ENCODE results near the gene TXLNA.

TXLNA gene

DNA sequence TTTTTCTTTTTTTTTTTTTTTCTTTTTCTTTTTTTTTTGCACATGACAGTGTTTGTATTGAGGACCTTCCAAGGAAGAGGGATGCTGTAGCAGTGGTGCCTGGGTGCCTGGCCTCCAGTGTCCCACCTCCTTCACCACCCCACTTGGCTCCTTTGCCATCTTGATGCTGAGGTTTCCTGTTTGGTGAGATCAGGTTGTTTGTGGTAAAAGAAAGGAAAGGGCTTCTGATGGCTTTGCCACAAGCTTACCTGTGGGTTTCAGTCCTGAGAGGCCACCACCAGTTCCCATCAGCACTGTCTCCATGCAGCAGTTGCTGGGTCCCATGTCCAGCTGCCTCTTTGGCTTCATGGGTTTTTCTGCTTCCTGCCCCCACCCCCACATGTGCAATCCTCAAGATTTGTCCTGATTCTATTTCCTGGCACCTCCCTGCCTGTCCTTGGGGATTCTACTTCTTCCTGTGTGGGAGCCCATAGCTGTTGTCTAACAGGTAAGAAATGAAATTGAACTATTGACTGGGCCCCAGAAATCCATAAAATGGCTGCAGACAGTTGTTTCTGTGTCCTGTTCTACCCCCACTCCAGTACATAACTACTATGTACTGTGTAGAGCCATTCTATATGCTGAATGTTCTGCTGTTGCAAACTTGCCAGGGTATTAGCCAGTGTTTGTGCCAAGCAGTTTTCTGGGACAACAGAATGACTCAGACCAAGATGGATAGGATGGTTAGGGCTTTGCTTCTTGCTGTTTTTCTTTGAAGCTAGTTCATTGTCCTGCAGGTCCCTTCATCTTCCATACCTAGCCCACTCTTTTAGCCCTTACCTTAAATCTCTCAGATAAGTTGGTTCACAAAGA lies 16.7 kb downstream of the TXLNA start:
- Histone ChIP-seq H3K9ac (ENCODE audit: low read length in 5 of 5) (no peak overlapping the region), H3K4me3 (ENCODE audit: low read depth in 1 of 5, low read length in 5 of 5) (no peak overlapping the region), H3K9me3 (ENCODE audit: control insufficient read depth in 5 of 5, low read length in 5 of 5) (no peaks in the 10 kb centered on the region), H3K27me3 (ENCODE audit: control insufficient read depth in 5 of 5, insufficient read depth in 4 of 5, low read length in 5 of 5) (no peaks in the 10 kb centered on the region), H3K36me3 (ENCODE audit: control insufficient read depth in 5 of 5, insufficient read depth in 5 of 5, low read length in 5 of 5) (peaks cover 14 to 75% (median 69%) of the 10 kb centered on the region in 5 donors), H3K4me1 (ENCODE audit: control insufficient read depth in 5 of 5, insufficient read depth in 5 of 5, low read length in 5 of 5) (peaks cover 0 to 23% (median 18%) of the 10 kb centered on the region in 5 donors), H3K27ac (ENCODE audit: low read depth, low read length) (no peak overlapping the region)

DNA sequence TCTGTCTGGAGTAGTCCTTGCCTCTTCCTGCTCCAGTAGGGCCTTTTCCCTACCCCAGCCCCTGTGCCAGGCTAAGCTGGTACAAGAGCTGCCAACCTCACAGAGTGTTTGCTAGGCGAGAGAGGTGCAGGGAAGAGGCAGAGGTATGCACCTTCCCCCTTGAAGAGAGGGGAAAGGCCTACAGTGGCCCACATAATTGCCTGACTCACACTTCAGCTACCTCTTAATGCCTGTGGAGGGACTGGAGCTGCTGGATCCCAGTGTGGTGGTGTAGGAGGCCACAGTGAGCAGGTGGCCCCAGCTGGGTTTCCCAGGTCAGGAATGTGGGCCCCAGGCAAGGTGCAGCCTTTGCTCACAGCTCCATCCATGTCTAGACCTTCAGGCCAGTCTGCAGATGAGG lies 17.6 kb downstream of the TXLNA start:
- Histone ChIP-seq H3K36me3 (ENCODE audit: control insufficient read depth in 5 of 5, insufficient read depth in 5 of 5, low read length in 5 of 5) (peaks cover 11 to 66% (median 60%) of the 10 kb centered on the region in 5 donors), H3K4me3 (ENCODE audit: low read depth in 1 of 5, low read length in 5 of 5) (no peak overlapping the region), H3K27ac (ENCODE audit: low read depth, low read length) (no peak overlapping the region), H3K27me3 (ENCODE audit: control insufficient read depth in 5 of 5, insufficient read depth in 4 of 5, low read length in 5 of 5) (peaks cover 0 to 2% (median 0%) of the 10 kb centered on the region in 5 donors), H3K9ac (ENCODE audit: low read length in 5 of 5) (no peak overlapping the region), H3K9me3 (ENCODE audit: control insufficient read depth in 5 of 5, low read length in 5 of 5) (no peaks in the 10 kb centered on the region), H3K4me1 (ENCODE audit: control insufficient read depth in 5 of 5, insufficient read depth in 5 of 5, low read length in 5 of 5) (peaks cover 0 to 32% (median 27%) of the 10 kb centered on the region in 5 donors)

DNA sequence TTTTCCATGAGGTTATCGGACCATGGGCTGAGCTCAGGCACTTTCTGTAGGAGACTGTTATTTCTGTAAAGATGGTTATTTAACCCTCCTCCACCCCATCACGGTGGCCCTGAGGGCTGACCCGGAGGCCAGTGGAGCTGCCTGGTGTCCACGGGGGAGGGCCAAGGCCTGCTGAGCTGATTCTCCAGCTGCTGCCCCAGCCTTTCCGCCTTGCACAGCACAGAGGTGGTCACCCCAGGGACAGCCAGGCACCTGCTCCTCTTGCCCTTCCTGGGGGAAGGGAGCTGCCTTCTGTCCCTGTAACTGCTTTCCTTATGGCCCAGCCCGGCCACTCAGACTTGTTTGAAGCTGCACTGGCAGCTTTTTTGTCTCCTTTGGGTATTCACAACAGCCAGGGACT lies 18.4 kb downstream of the TXLNA start:
- no peak overlapping the region for H3K27ac ChIP-seq (ENCODE audit: low read depth, low read length)
- H3K9me3 ChIP-seq (ENCODE audit: control insufficient read depth in 5 of 5, low read length in 5 of 5) = no peaks in the 10 kb centered on the region
- H3K4me1 ChIP-seq (ENCODE audit: control insufficient read depth in 5 of 5, insufficient read depth in 5 of 5, low read length in 5 of 5) = peaks cover 0 to 33% (median 27%) of the 10 kb centered on the region in 5 donors
- H3K27me3 ChIP-seq (ENCODE audit: control insufficient read depth in 5 of 5, insufficient read depth in 4 of 5, low read length in 5 of 5) = peaks cover 0 to 2% (median 0%) of the 10 kb centered on the region in 5 donors
- H3K4me3 ChIP-seq (ENCODE audit: low read depth in 1 of 5, low read length in 5 of 5) = no peak overlapping the region
- H3K36me3 ChIP-seq (ENCODE audit: control insufficient read depth in 5 of 5, insufficient read depth in 5 of 5, low read length in 5 of 5) = peaks cover 10 to 58% (median 52%) of the 10 kb centered on the region in 5 donors
- no peak overlapping the region for H3K9ac ChIP-seq (ENCODE audit: low read length in 5 of 5)

DNA sequence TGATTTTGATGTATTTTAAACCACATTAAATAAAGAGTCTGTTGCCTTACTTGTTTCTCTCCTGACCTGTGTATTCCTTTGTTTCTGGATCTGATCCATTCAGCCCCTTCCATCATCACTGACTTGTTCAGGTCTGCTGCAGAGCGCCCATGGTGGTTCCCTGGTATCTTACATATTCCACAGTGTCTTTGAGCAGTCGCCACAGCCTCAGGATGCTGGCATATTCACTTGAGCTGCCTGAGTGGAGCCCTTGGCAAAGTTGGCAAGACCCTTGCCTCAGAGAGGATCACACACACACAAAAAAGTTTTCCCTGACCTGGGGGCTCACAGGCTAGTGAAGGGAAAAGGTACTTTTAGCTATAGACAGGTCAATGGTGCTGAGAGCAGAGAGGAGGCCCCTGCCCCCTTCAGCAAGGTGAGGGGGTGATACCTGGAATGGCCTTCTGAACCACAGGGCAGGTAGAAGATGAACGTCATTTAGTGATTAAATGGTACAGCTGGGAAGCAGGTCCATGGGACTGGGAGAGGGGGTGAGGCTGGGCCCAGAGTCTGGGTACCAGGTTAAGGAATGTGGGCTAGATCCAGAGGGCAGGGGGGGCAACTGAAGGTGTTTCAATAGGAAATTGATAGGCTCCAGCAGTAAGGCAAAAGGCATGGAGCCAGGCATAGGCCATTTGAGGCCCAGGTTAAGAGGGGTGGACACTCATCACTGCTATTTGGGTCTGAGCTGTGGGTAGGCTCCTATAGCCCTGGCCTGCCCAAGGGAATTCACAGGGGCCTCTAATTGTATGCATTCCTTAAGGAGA lies 19.0 kb downstream of the TXLNA start:
- H3K36me3 ChIP-seq (ENCODE audit: control insufficient read depth in 5 of 5, insufficient read depth in 5 of 5, low read length in 5 of 5) = peaks cover 8 to 52% (median 46%) of the 10 kb centered on the region in 5 donors
- H3K9ac ChIP-seq (ENCODE audit: low read length in 5 of 5) = no peak overlapping the region
- no peak overlapping the region for H3K27ac ChIP-seq (ENCODE audit: low read depth, low read length)
- peaks cover 0 to 2% (median 0%) of the 10 kb centered on the region in 5 donors for H3K27me3 ChIP-seq (ENCODE audit: control insufficient read depth in 5 of 5, insufficient read depth in 4 of 5, low read length in 5 of 5)
- no peak overlapping the region for H3K4me3 ChIP-seq (ENCODE audit: low read depth in 1 of 5, low read length in 5 of 5)
- H3K9me3 ChIP-seq (ENCODE audit: control insufficient read depth in 5 of 5, low read length in 5 of 5) = no peaks in the 10 kb centered on the region
- peaks cover 0 to 33% (median 27%) of the 10 kb centered on the region in 5 donors for H3K4me1 ChIP-seq (ENCODE audit: control insufficient read depth in 5 of 5, insufficient read depth in 5 of 5, low read length in 5 of 5)

DNA sequence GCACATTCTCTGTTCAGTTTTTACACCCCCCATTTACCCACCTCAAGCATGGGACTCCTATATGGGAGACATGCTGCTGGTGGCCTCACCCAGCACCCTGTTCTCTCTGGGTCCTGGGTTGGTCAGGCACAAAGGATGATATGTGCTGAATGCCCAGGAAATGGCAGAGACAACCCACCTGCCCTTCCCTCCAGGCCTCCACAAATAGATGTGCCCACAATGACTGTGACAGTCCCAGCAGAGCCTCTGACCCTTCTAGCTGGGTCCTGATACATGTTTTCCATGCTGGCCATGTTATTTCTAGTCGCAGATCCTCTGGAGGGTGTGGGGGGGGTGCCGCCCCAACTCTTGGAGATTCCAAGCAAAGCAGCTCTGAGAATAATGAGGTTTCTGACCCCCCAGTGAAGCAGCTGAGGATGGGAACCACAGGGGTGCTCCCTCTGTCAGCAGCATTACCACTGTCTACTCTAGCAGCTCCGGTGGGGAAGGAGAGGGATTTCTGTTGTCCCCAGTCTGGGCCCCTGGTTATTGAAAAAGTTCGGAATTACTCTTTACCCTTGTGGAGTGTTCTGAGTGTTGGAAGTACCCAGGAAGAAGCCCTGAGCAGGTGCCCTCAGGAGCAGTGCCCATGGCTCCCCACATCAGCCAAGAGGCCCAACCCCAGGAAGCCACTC lies 19.7 kb downstream of the TXLNA start:
- Histone ChIP-seq H3K9ac (ENCODE audit: low read length in 5 of 5) (no peak overlapping the region), H3K27me3 (ENCODE audit: control insufficient read depth in 5 of 5, insufficient read depth in 4 of 5, low read length in 5 of 5) (peaks cover 0 to 2% (median 0%) of the 10 kb centered on the region in 5 donors), H3K4me3 (ENCODE audit: low read depth in 1 of 5, low read length in 5 of 5) (no peak overlapping the region), H3K36me3 (ENCODE audit: control insufficient read depth in 5 of 5, insufficient read depth in 5 of 5, low read length in 5 of 5) (peaks cover 8 to 45% (median 40%) of the 10 kb centered on the region in 5 donors), H3K27ac (ENCODE audit: low read depth, low read length) (no peak overlapping the region), H3K4me1 (ENCODE audit: control insufficient read depth in 5 of 5, insufficient read depth in 5 of 5, low read length in 5 of 5) (peaks cover 0 to 33% (median 27%) of the 10 kb centered on the region in 5 donors), H3K9me3 (ENCODE audit: control insufficient read depth in 5 of 5, low read length in 5 of 5) (no peaks in the 10 kb centered on the region)

DNA sequence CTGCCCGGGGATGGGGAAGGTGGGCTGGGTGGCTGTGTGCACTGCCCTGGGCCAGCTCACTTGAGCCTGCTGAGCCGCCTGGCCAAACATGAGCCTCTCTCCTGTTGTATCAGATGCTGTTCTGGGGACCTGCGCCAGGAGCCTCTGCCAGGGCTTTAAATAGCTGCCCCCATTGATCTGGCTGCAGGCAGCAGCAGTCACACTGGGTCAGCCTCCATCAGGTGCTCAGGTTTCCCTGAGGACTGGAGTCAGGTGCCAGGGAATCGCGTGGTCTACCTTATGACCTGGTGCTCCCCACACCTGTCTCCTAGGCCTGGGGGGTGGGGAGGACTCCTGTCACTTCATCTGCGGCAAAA lies 20.2 kb downstream of the TXLNA start:
- peaks cover 8 to 40% (median 35%) of the 10 kb centered on the region in 5 donors for H3K36me3 ChIP-seq (ENCODE audit: control insufficient read depth in 5 of 5, insufficient read depth in 5 of 5, low read length in 5 of 5)
- peak overlapping the region in 1 of 5 donors; percentile 54 for H3K9ac ChIP-seq (ENCODE audit: low read length in 5 of 5)
- no peak overlapping the region for H3K27ac ChIP-seq (ENCODE audit: low read depth, low read length)
- peaks cover 0 to 2% (median 0%) of the 10 kb centered on the region in 5 donors for H3K27me3 ChIP-seq (ENCODE audit: control insufficient read depth in 5 of 5, insufficient read depth in 4 of 5, low read length in 5 of 5)
- H3K4me1 ChIP-seq (ENCODE audit: control insufficient read depth in 5 of 5, insufficient read depth in 5 of 5, low read length in 5 of 5) = peaks cover 0 to 35% (median 29%) of the 10 kb centered on the region in 5 donors
- no peaks in the 10 kb centered on the region for H3K9me3 ChIP-seq (ENCODE audit: control insufficient read depth in 5 of 5, low read length in 5 of 5)
- peak overlapping the region in 4 of 5 donors; percentile 67 to 83 (median 79) for H3K4me3 ChIP-seq (ENCODE audit: low read depth in 1 of 5, low read length in 5 of 5)

DNA sequence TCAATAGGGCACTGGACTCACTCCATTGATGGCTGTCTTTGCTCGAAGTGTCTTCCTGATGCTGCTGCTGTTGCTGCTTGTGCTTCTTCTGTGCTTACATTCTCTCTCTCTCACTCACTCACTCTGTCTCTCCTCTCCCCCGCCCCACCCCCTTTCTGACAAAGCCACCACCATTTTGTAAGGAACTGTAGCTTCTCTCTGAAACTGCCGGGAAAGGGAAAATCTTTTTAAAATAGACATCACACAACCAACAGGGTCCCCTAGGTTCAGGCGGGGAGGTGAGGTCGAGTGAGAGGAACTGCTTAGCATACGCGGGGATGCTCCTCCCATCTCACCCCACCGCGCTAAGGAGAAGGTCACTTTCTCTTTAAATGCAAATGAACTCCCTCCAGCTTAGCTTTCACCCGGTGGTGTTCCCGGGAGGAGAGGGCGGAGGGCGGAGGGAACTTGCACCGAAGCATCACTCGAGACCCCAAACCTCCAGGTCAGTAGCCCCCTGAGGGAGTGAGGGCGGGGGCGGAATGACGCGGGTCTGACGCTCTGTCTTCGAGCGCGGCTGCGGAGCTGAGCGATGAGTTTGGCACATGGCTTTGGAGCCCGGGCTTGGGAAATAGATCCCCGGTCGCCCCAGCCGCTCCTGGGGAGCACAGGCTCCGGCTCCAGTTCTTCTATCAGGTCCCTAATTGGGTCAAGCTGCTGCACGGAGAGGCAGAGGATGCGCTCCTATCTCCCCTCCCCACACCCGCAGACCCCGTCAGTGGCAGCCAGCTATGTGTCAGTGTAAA lies 20.9 kb downstream of the TXLNA start, which contains the start of gene CCDC28B:
TSS of gene CCDC28B (plus strand) at position 370 of the 785 bp plus-strand sequence. CDS start 1,341 bp downstream, outside the sequence.
- H3K4me1 ChIP-seq (ENCODE audit: control insufficient read depth in 5 of 5, insufficient read depth in 5 of 5, low read length in 5 of 5) = peaks cover 0 to 41% (median 36%) of the 10 kb centered on the region in 5 donors
- H3K9ac ChIP-seq (ENCODE audit: low read length in 5 of 5) = peak within 1 kb of the TSS in 3 of 5 donors; percentile 64 to 68 (median 67)
- H3K27me3 ChIP-seq (ENCODE audit: control insufficient read depth in 5 of 5, insufficient read depth in 4 of 5, low read length in 5 of 5) = peaks cover 0 to 2% (median 0%) of the 10 kb centered on the region in 5 donors
- no peaks in the 10 kb centered on the region for H3K9me3 ChIP-seq (ENCODE audit: control insufficient read depth in 5 of 5, low read length in 5 of 5)
- H3K36me3 ChIP-seq (ENCODE audit: control insufficient read depth in 5 of 5, insufficient read depth in 5 of 5, low read length in 5 of 5) = peaks cover 5 to 33% (median 28%) of the 10 kb centered on the region in 5 donors
- peak within 1 kb of the TSS; percentile 67 to 83 (median 77) for H3K4me3 ChIP-seq (ENCODE audit: low read depth in 1 of 5, low read length in 5 of 5)
- peak within 1 kb of the TSS; percentile 62 for H3K27ac ChIP-seq (ENCODE audit: low read depth, low read length)

DNA sequence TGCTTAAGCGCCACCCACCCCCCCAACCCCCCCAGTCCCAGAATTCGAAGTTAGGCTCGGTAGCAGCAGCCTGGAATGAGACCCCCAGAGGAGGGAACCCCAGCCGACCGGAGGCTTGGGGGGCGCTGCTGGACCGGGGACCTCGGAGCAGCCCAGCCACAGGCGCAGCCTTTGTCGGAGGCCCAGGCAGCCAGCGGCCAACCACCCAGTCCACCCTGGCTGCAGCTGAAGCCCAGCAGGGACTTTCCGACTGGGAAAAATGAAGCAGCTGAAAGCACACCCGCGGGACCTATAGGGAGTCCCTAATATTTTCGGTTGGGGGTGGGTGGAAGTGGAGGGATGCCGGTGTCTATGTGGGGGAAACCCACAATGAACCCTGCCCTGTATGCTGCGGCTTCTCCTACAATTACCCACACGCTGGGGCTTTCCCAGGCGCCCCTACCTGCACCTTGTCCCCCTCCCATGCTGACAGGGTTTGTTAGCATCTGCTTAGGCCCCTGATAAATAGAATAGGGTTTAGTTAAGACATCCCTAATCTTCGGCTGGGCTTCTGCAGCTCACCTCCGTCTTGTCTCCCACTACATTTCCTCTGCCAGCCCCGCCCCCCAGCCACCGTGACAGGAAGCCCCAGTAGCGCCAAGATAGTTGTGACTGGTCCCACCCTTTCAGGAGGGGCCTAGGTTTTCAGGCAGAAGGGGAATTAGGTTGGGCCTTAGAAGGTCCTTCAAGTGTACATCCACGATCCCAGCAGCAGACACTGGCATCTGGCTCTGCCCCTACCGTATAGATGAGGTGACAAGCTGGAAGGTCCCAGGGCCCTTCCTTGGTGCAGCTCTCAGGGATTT lies 21.8 kb downstream of the TXLNA start:
- H3K9me3 ChIP-seq (ENCODE audit: control insufficient read depth in 5 of 5, low read length in 5 of 5) = no peaks in the 10 kb centered on the region
- H3K27ac ChIP-seq (ENCODE audit: low read depth, low read length) = peak overlapping the region; percentile 62
- H3K4me1 ChIP-seq (ENCODE audit: control insufficient read depth in 5 of 5, insufficient read depth in 5 of 5, low read length in 5 of 5) = peaks cover 0 to 45% (median 43%) of the 10 kb centered on the region in 5 donors
- peaks cover 5 to 25% (median 20%) of the 10 kb centered on the region in 5 donors for H3K36me3 ChIP-seq (ENCODE audit: control insufficient read depth in 5 of 5, insufficient read depth in 5 of 5, low read length in 5 of 5)
- H3K9ac ChIP-seq (ENCODE audit: low read length in 5 of 5) = peak overlapping the region in 3 of 5 donors; percentile 64 to 68 (median 67)
- peak overlapping the region; percentile 67 to 83 (median 77) for H3K4me3 ChIP-seq (ENCODE audit: low read depth in 1 of 5, low read length in 5 of 5)
- H3K27me3 ChIP-seq (ENCODE audit: control insufficient read depth in 5 of 5, insufficient read depth in 4 of 5, low read length in 5 of 5) = peaks cover 0 to 2% (median 0%) of the 10 kb centered on the region in 5 donors
